ENCODE measurements around the gene GRID2.

- no peak for TF ChIP-seq CTCF (IDR thresholded peaks at IDR 0.05)
- TF ChIP-seq POLR2A (IDR thresholded peaks at IDR 0.05) = no peak
Measured at GRCh38 chr4:93092765-93093164, 789.0 kb downstream of the GRID2 start.

Data from thyroid gland (tissue), 4 donors.